GM13977 (cell line): ENCODE measurements around the gene FOXN3.

Experiments used
- DNase-seq: peaks from one replicate; pipeline ENCODE4 v3.0.0; 2012; ENCODE audit warnings: low spot score
- CTCF ChIP-seq: IDR thresholded peaks from 2 replicates; pipeline ENCODE4 v1.5.1; 2012; ENCODE audit warnings: mild to moderate bottlenecking, control low read depth; ENCODE audit not compliant: insufficient read depth; ENCODE audit errors: extremely low read depth, missing control alignments
- in situ Hi-C: fragments of 300-500 bp; cut with MboI; formaldehyde crosslinking; loops from one replicate; pipeline ENCODE4 v1.12.0; 2022; ENCODE audit warnings: low sequenced_read_pairs, low pct_unique_long_range_greater_than_20kb, mixed read lengths, inconsistent platforms; ENCODE audit not compliant: unreplicated experiment

FOXN3 gene

GRCh38 chr14:89427426-89428172, 10.6 kb upstream of the FOXN3 start:
- in situ Hi-C loops, result loop anchor here (25.0 kb wide), 1 partner anchor 485 kb away; no protein-coding TSS in a partner anchor
- TF ChIP-seq CTCF, result no peak
- DNase-seq, result no peak

- TF ChIP-seq CTCF, result no peak
- in situ Hi-C loops, result loop anchor here (25.0 kb wide), 1 partner anchor 486 kb away; no protein-coding TSS in a partner anchor
- DNase-seq, result peak; percentile 30
Measured at GRCh38 chr14:89425931-89426330, 8.9 kb upstream of the FOXN3 start.

GRCh38 chr14:89424241-89424640, 7.2 kb upstream of the FOXN3 start:
- no peak for TF ChIP-seq CTCF
- in situ Hi-C loops, result loop anchor here (25.0 kb wide), 1 partner anchor 387 kb away; no protein-coding TSS in a partner anchor
- DNase-seq, result no peak

- no peak for TF ChIP-seq CTCF
- no peak for DNase-seq
- in situ Hi-C loops, result loop anchor here (25.0 kb wide), 1 partner anchor 386 kb away; no protein-coding TSS in a partner anchor
Measured at GRCh38 chr14:89422952-89423345, 5.9 kb upstream of the FOXN3 start.

GRCh38 chr14:89422181-89422951, 5.3 kb upstream of the FOXN3 start:
- in situ Hi-C loops, result loop anchor here (25.0 kb wide), 1 partner anchor 385 kb away; no protein-coding TSS in a partner anchor
- TF ChIP-seq CTCF, result no peak
- no peak for DNase-seq

- no peak for DNase-seq
- in situ Hi-C loops, result loop anchor here (25.0 kb wide), 1 partner anchor 383 kb away; no protein-coding TSS in a partner anchor
- TF ChIP-seq CTCF, result no peak
Measured at GRCh38 chr14:89420502-89420901, 3.5 kb upstream of the FOXN3 start.
